GM12891 (cell line): ENCODE measurements around the gene SLC26A4.

Experiments
- POLR2A ChIP-seq: IDR thresholded peaks from 2 replicates; pipeline ENCODE4 v1.6.1; 2011; ENCODE audit warnings: low read depth, low read length, control low read depth
- POLR2AphosphoS5 ChIP-seq: IDR thresholded peaks from 2 replicates; pipeline ENCODE4 v1.6.1; 2011; ENCODE audit warnings: low read depth, low read length, control low read depth

GRCh38 chr7:107660381-107661080 lies at the start of gene SLC26A4:
- TF ChIP-seq POLR2A (no peak), POLR2AphosphoS5 (no peak)
